Immature natural killer cell (primary cell): ENCODE data around the gene EML6. TPM values are rescaled to one million over a fixed set of nuclear protein-coding genes. Genes with fewer than 3 reads are reported as not detected.
"Not testable (repeated sequence)": the region's sequence is repeated elsewhere in the genome, so short reads cannot be mapped to it uniquely, and the experiment has no call there.

Experiments
- DNase-seq, 3 donors: peaks; one replicate each; pipeline ENCODE4 v3.0.0; 2022; ENCODE audit warnings: mixed read lengths in 1 of 3
- H3K27ac Mint-ChIP-seq, 6 donors: one replicate each; pipeline ENCODE4 v1.8.0; 2020; ENCODE audit warnings: mixed read lengths in 6 of 6, mild to moderate bottlenecking in 5 of 6, inconsistent platforms in 4 of 6, moderate library complexity in 3 of 6
- H3K27me3 Mint-ChIP-seq, 3 donors: one replicate each; pipeline ENCODE4 v1.8.0; 2020 to 2021; ENCODE audit warnings: low read depth in 3 of 3, mild to moderate bottlenecking in 3 of 3, mixed read lengths in 3 of 3, moderate library complexity in 3 of 3, inconsistent platforms in 1 of 3
- H3K36me3 Mint-ChIP-seq, 3 donors: one replicate each; pipeline ENCODE4 v1.8.0; 2020; ENCODE audit warnings: mixed read lengths in 3 of 3, inconsistent platforms in 2 of 3, mild to moderate bottlenecking in 2 of 3
- H3K4me1 Mint-ChIP-seq, 2 donors: one replicate each; pipeline ENCODE4 v1.8.0; 2020; ENCODE audit warnings: inconsistent platforms in 2 of 2, mild to moderate bottlenecking in 2 of 2, mixed read lengths in 2 of 2, moderate library complexity in 1 of 2
- H3K4me3 Mint-ChIP-seq, 5 donors: one replicate each; pipeline ENCODE4 v1.8.0; 2020; ENCODE audit warnings: mild to moderate bottlenecking in 5 of 5, mixed read lengths in 5 of 5, inconsistent platforms in 3 of 5, moderate library complexity in 3 of 5
- H3K9me3 Mint-ChIP-seq, 6 donors: one replicate each; pipeline ENCODE4 v1.8.0; 2020; ENCODE audit warnings: mild to moderate bottlenecking in 6 of 6, mixed read lengths in 6 of 6, inconsistent platforms in 4 of 6, moderate library complexity in 3 of 6
- polyA plus RNA-seq, 3 donors: library from polyadenylated mRNA; unstranded; fragments of 300-500 nt; fragmentation: Illumina TruSeq; gene quantifications; one replicate each; pipeline ENCODE4 v1.2.3, GENCODE V29; 2021

EML6 gene
- polyA plus RNA-seq, 3 donors from 2014 or later: 0.02 TPM; not detected in 2

- H3K27me3 Mint-ChIP-seq: peaks cover 0 to 2% (median 0%) of the 10 kb centered on the region in 3 donors
- no peaks in the 10 kb centered on the region for H3K36me3 Mint-ChIP-seq
- no peaks in the 10 kb centered on the region for H3K9me3 Mint-ChIP-seq
- H3K4me3 Mint-ChIP-seq: no peak overlapping the region
- peaks cover 3 to 6% of the 10 kb centered on the region in 2 donors for H3K4me1 Mint-ChIP-seq
- DNase-seq: no peak
- H3K27ac Mint-ChIP-seq: no peak overlapping the region
Observed at GRCh38 chr2:54862742-54863141, 139.3 kb downstream of the EML6 start.

GRCh38 chr2:54863660-54864059 is 140.2 kb downstream of the EML6 start:
- no peaks in the 10 kb centered on the region for H3K36me3 Mint-ChIP-seq

GRCh38 chr2:54864096-54864495 is 140.6 kb downstream of the EML6 start:
- Mint-ChIP-seq H3K4me1 (peaks cover 3 to 6% of the 10 kb centered on the region in 2 donors), H3K36me3 (no peaks in the 10 kb centered on the region), H3K4me3 (no peak overlapping the region), H3K27me3 (peaks cover 0 to 2% (median 0%) of the 10 kb centered on the region in 3 donors), H3K9me3 (no peaks in the 10 kb centered on the region), H3K27ac (no peak overlapping the region)
- no peak for DNase-seq

More at GRCh38 chr2:54863660-54864059, 140.2 kb downstream of the EML6 start:
- Mint-ChIP-seq H3K27ac (no peak overlapping the region), H3K27me3 (peaks cover 0 to 2% (median 0%) of the 10 kb centered on the region in 3 donors), H3K4me1 (peaks cover 3 to 6% of the 10 kb centered on the region in 2 donors), H3K4me3 (no peak overlapping the region), H3K9me3 (no peaks in the 10 kb centered on the region)
- no peak for DNase-seq

GRCh38 chr2:54864727-54865126 is 141.3 kb downstream of the EML6 start:
- peaks cover 0 to 2% (median 0%) of the 10 kb centered on the region in 3 donors for H3K27me3 Mint-ChIP-seq
- H3K36me3 Mint-ChIP-seq: no peaks in the 10 kb centered on the region
- H3K4me3 Mint-ChIP-seq: no peak overlapping the region
- H3K4me1 Mint-ChIP-seq: peaks cover 3 to 6% of the 10 kb centered on the region in 2 donors
- H3K9me3 Mint-ChIP-seq: no peaks in the 10 kb centered on the region
- H3K27ac Mint-ChIP-seq: no peak overlapping the region
- no peak for DNase-seq

GRCh38 chr2:54866179-54866578 is 142.7 kb downstream of the EML6 start:
- H3K36me3 Mint-ChIP-seq: no peaks in the 10 kb centered on the region
- no peak for DNase-seq
- peaks cover 3 to 6% of the 10 kb centered on the region in 2 donors for H3K4me1 Mint-ChIP-seq
- H3K27ac Mint-ChIP-seq: no peak overlapping the region
- H3K4me3 Mint-ChIP-seq: no peak overlapping the region
- no peaks in the 10 kb centered on the region for H3K9me3 Mint-ChIP-seq
- H3K27me3 Mint-ChIP-seq: peaks cover 0 to 2% (median 1%) of the 10 kb centered on the region in 3 donors

GRCh38 chr2:54866868-54867267 is 143.4 kb downstream of the EML6 start:
- Mint-ChIP-seq H3K4me3 (no peak overlapping the region), H3K36me3 (no peaks in the 10 kb centered on the region), H3K27me3 (peaks cover 0 to 2% (median 1%) of the 10 kb centered on the region in 3 donors), H3K9me3 (no peaks in the 10 kb centered on the region), H3K4me1 (peaks cover 3 to 6% of the 10 kb centered on the region in 2 donors), H3K27ac (no peak overlapping the region)
- DNase-seq: no peak

- DNase-seq: no peak
- Mint-ChIP-seq H3K9me3 (no peaks in the 10 kb centered on the region), H3K27me3 (peaks cover 0 to 2% (median 1%) of the 10 kb centered on the region in 3 donors), H3K36me3 (no peaks in the 10 kb centered on the region), H3K4me3 (no peak overlapping the region), H3K4me1 (peaks cover 3 to 6% of the 10 kb centered on the region in 2 donors), H3K27ac (no peak overlapping the region)
Observed at GRCh38 chr2:54867457-54867856, 144.0 kb downstream of the EML6 start.

- H3K27ac Mint-ChIP-seq: no peak overlapping the region
- no peak overlapping the region for H3K4me3 Mint-ChIP-seq
- H3K36me3 Mint-ChIP-seq: no peaks in the 10 kb centered on the region
- H3K9me3 Mint-ChIP-seq: no peaks in the 10 kb centered on the region
- peaks cover 3 to 6% of the 10 kb centered on the region in 2 donors for H3K4me1 Mint-ChIP-seq
- peaks cover 0 to 2% (median 1%) of the 10 kb centered on the region in 3 donors for H3K27me3 Mint-ChIP-seq
- DNase-seq: no peak
Observed at GRCh38 chr2:54871457-54872107, 148.1 kb downstream of the EML6 start.

- Mint-ChIP-seq H3K9me3 (no peaks in the 10 kb centered on the region), H3K27me3 (peaks cover 0 to 1% (median 0%) of the 10 kb centered on the region in 3 donors), H3K27ac (no peak overlapping the region), H3K4me3 (no peak overlapping the region), H3K4me1 (no peaks in the 10 kb centered on the region), H3K36me3 (no peaks in the 10 kb centered on the region)
- no peak for DNase-seq
Observed at GRCh38 chr2:54872780-54873179, 149.3 kb downstream of the EML6 start.

GRCh38 chr2:54873236-54873635 is 149.8 kb downstream of the EML6 start:
- not testable (repeated sequence) for DNase-seq, H3K36me3 Mint-ChIP-seq, H3K9me3 Mint-ChIP-seq, H3K27ac Mint-ChIP-seq, H3K4me3 Mint-ChIP-seq, H3K4me1 Mint-ChIP-seq, H3K27me3 Mint-ChIP-seq

GRCh38 chr2:54876764-54877163 is 153.3 kb downstream of the EML6 start:
- Mint-ChIP-seq H3K27ac (no peak overlapping the region), H3K4me3 (no peak overlapping the region), H3K27me3 (peaks cover 0 to 2% (median 0%) of the 10 kb centered on the region in 3 donors), H3K4me1 (no peaks in the 10 kb centered on the region), H3K36me3 (no peaks in the 10 kb centered on the region), H3K9me3 (no peaks in the 10 kb centered on the region)
- DNase-seq: no peak

- Mint-ChIP-seq H3K4me1 (no peaks in the 10 kb centered on the region), H3K36me3 (no peaks in the 10 kb centered on the region), H3K4me3 (no peak overlapping the region), H3K27ac (no peak overlapping the region), H3K27me3 (peaks cover 0 to 2% (median 0%) of the 10 kb centered on the region in 3 donors), H3K9me3 (no peaks in the 10 kb centered on the region)
- DNase-seq: no peak
Observed at GRCh38 chr2:54878182-54878581, 154.7 kb downstream of the EML6 start.

- H3K4me1 Mint-ChIP-seq: no peaks in the 10 kb centered on the region
- H3K36me3 Mint-ChIP-seq: no peaks in the 10 kb centered on the region
- no peak overlapping the region for H3K27ac Mint-ChIP-seq
- peaks cover 0 to 2% (median 0%) of the 10 kb centered on the region in 3 donors for H3K27me3 Mint-ChIP-seq
- no peak for DNase-seq
- no peaks in the 10 kb centered on the region for H3K9me3 Mint-ChIP-seq
- no peak overlapping the region for H3K4me3 Mint-ChIP-seq
Observed at GRCh38 chr2:54879032-54879431, 155.6 kb downstream of the EML6 start.

- no peaks in the 10 kb centered on the region for H3K36me3 Mint-ChIP-seq
- no peaks in the 10 kb centered on the region for H3K9me3 Mint-ChIP-seq
- H3K27me3 Mint-ChIP-seq: peaks cover 0 to 3% (median 2%) of the 10 kb centered on the region in 3 donors
- no peak overlapping the region for H3K4me3 Mint-ChIP-seq
- H3K4me1 Mint-ChIP-seq: no peaks in the 10 kb centered on the region
- no peak for DNase-seq
- no peak overlapping the region for H3K27ac Mint-ChIP-seq
Observed at GRCh38 chr2:54879598-54880332, 156.3 kb downstream of the EML6 start.
